Ishikawa (cell line): Measurements from ENCODE around the gene MAMSTR.

Experiments
- EGR1 ChIP-seq: IDR thresholded peaks from 2 replicates; pipeline ENCODE4 v1.6.1; 2012
- FOXM1 ChIP-seq: IDR thresholded peaks from 2 replicates; pipeline ENCODE4 v1.6.1; 2012; ENCODE audit warnings: low read depth, borderline replicate concordance
- RAD21 ChIP-seq: IDR thresholded peaks from 2 replicates; pipeline ENCODE4 v1.6.1; 2012; ENCODE audit warnings: low read depth
- YY1 ChIP-seq: IDR thresholded peaks from 2 replicates; pipeline ENCODE4 v1.6.1; 2012; ENCODE audit warnings: low read depth
- ZBTB7A ChIP-seq: IDR thresholded peaks from 2 replicates; pipeline ENCODE4 v1.6.1; 2012; ENCODE audit warnings: low read depth

- TF ChIP-seq FOXM1 (no peak), RAD21 (no peak), ZBTB7A (no peak), YY1 (no peak), EGR1 (no peak)
These were observed 37.7 kb upstream of the MAMSTR start for GRCh38 chr19:48757089-48757675.
